Endothelial cell of umbilical vein (primary cell): ENCODE measurements around the gene LFNG. TPM values are rescaled to one million over a fixed set of nuclear protein-coding genes. Genes with fewer than 3 reads are reported as not detected.

Experiments used
- BruUV-seq: library from RNA; stranded (reverse); fragments of 400-500 nt; replicated peaks from 2 replicates; lab custom pipeline; 2021; lab: Mats Ljungman, UMichigan
- CTCF ChIA-PET: fragments of 300-600, 350-600 bp; sonication (Branson Sonifier 250); formaldehyde crosslinking; loops from one replicate; lab custom pipeline; 2021; ENCODE audit warnings: antibody characterized with exemption, inconsistent platforms; lab: Charles Lee
- POLR2A ChIA-PET: fragments of 300-600, 350-600 bp; sonication (Branson Sonifier 250); formaldehyde crosslinking; loops from one replicate; lab custom pipeline; 2021; ENCODE audit warnings: antibody characterized with exemption, inconsistent platforms; lab: Charles Lee
- DNase-seq: peaks from one replicate; pipeline ENCODE4 v3.0.0-alpha.2; 2011; ENCODE audit warnings: low read depth, low spot score
- FAIRE-seq: peaks from 2 replicates; lab custom pipeline; 2011; peaks lifted over from hg19 to GRCh38; lab: Jason Lieb, UNC
- H2AFZ ChIP-seq: 2 replicates; pipeline ENCODE4 v1.6.0; 2012; ENCODE audit warnings: low read depth, low read length, control low read depth, inconsistent platforms
- H3K27ac ChIP-seq: 2 replicates; pipeline ENCODE4 v1.5.1; 2011; ENCODE audit warnings: low read depth, mild to moderate bottlenecking, control low read depth, low read length, moderate library complexity; ENCODE audit not compliant: insufficient read depth
- H3K27me3 ChIP-seq, 2 experiments: 2 replicates each; pipeline versions ENCODE4 v1.6.0 to v1.6.1; 2011; ENCODE audit warnings: low read length in 2 of 2, mixed read lengths in 1 of 2; ENCODE audit not compliant: control insufficient read depth in 2 of 2, insufficient read depth in 2 of 2
- H3K36me3 ChIP-seq, 2 experiments: 2 replicates in 1 of 2; 3 replicates in 1 of 2; pipeline ENCODE4 v1.5.1; 2011; ENCODE audit warnings: low read length in 2 of 2, mild to moderate bottlenecking in 1 of 2, moderate library complexity in 1 of 2; ENCODE audit not compliant: control insufficient read depth in 2 of 2, insufficient read depth in 2 of 2; ENCODE audit errors: extremely low read depth in 1 of 2
- H3K4me1 ChIP-seq: 3 replicates; pipeline ENCODE4 v1.5.1; 2011; ENCODE audit warnings: mild to moderate bottlenecking, low read length; ENCODE audit not compliant: control insufficient read depth, insufficient read depth; ENCODE audit errors: extremely low read depth
- H3K4me2 ChIP-seq: 2 replicates; pipeline ENCODE4 v1.6.1; 2011; ENCODE audit warnings: low read length, control low read depth, mixed read lengths; ENCODE audit not compliant: insufficient read depth
- H3K4me3 ChIP-seq, 3 experiments: fragments of 200-600 bp in 1 of 3; sonication (generic), shearing (Covaris generic) in 1 of 3; replicated peaks in 1 of 3; 2 replicates each; pipeline ENCODE4 v1.5.1; 2011 to 2016; ENCODE audit warnings: control low read depth in 3 of 3, low read length in 3 of 3, mild to moderate bottlenecking in 2 of 3, inconsistent platforms in 1 of 3, low read depth in 1 of 3, moderate library complexity in 1 of 3; ENCODE audit not compliant: insufficient read depth in 1 of 3
- H3K79me2 ChIP-seq: 2 replicates; pipeline ENCODE4 v1.6.0; 2012; ENCODE audit warnings: low read length, inconsistent platforms; ENCODE audit not compliant: control insufficient read depth, insufficient read depth
- H3K9ac ChIP-seq: replicated peaks from 2 replicates; pipeline ENCODE3; 2011; ENCODE audit warnings: low read length, control low read depth; ENCODE audit not compliant: insufficient read depth; ENCODE audit errors: extremely low read depth
- H3K9me1 ChIP-seq: replicated peaks from 3 replicates; pipeline ENCODE4 v1.6.0; 2011; ENCODE audit warnings: mild to moderate bottlenecking, low read length; ENCODE audit not compliant: control insufficient read depth, insufficient read depth; ENCODE audit errors: extremely low read depth
- H3K9me3 ChIP-seq: replicated peaks from 2 replicates; pipeline ENCODE4 v1.5.1; 2012; ENCODE audit warnings: low read length, inconsistent platforms; ENCODE audit not compliant: control insufficient read depth, insufficient read depth
- H4K20me1 ChIP-seq: replicated peaks from 2 replicates; pipeline ENCODE3; 2011; ENCODE audit warnings: mild to moderate bottlenecking, low read length; ENCODE audit not compliant: control insufficient read depth, insufficient read depth; ENCODE audit errors: extremely low read depth
- EZH2 ChIP-seq: IDR thresholded peaks from 2 replicates; pipeline ENCODE4 v1.6.1; 2012; ENCODE audit warnings: borderline replicate concordance, low read depth, mild to moderate bottlenecking, moderate library complexity, low read length, inconsistent platforms; ENCODE audit not compliant: severe bottlenecking
- FOS ChIP-seq: IDR thresholded peaks from 2 replicates; pipeline ENCODE4 v1.6.1; 2011; ENCODE audit warnings: mild to moderate bottlenecking, low read length, moderate library complexity, borderline replicate concordance; ENCODE audit not compliant: insufficient read depth
- GATA2 ChIP-seq: IDR thresholded peaks from 2 replicates; pipeline ENCODE4 v1.7.0; 2011; ENCODE audit warnings: low read depth, mild to moderate bottlenecking, moderate library complexity, mixed read lengths, low read length; ENCODE audit not compliant: insufficient read length, insufficient read depth
- JUN ChIP-seq: IDR thresholded peaks from 2 replicates; pipeline ENCODE4 v1.6.1; 2011; ENCODE audit warnings: borderline replicate concordance, low read depth; ENCODE audit not compliant: insufficient read length, insufficient read depth
- MYC ChIP-seq: IDR thresholded peaks from one replicate; pipeline ENCODE4 v1.6.1; 2011; ENCODE audit warnings: mild to moderate bottlenecking, low read depth, low read length
- POLR2A ChIP-seq: IDR thresholded peaks from 2 replicates; pipeline ENCODE4 v1.6.1; 2012; ENCODE audit warnings: low read depth, mild to moderate bottlenecking, control low read depth, low read length
- POLR2AphosphoS5 ChIP-seq: IDR thresholded peaks from 2 replicates; pipeline ENCODE4 v1.6.1; 2012; ENCODE audit warnings: low read depth, mild to moderate bottlenecking, control low read depth, low read length, moderate library complexity; ENCODE audit not compliant: insufficient read depth
- dilution Hi-C: fragments of 300-500 bp; cut with MboI; formaldehyde crosslinking; loops from one replicate; pipeline ENCODE4 v1.15.0; 2019; ENCODE audit warnings: low sequenced_read_pairs; ENCODE audit not compliant: extremely low pct_ligation_motif_present
- intact Hi-C: fragments of 100-400 bp; cut with micrococcal nuclease; formaldehyde crosslinking; loops from one replicate; pipeline ENCODE4 v1.10.0; 2022
- polyA plus RNA-seq, 4 experiments: library from polyadenylated mRNA; depleted of rRNA in 3 of 4; stranded (reverse) in 3 of 4; unstranded in 1 of 4; fragments of >200 nt; gene quantifications; 2 replicates each; pipeline versions ENCODE4 v1.2.1 to v1.2.3, GENCODE V29; 2011 to 2012; ENCODE audit warnings: missing spikeins in 1 of 4
- total RNA-seq: library from RNA; stranded (reverse); gene quantifications from 2 replicates; pipeline ENCODE4 v1.2.3, GENCODE V29; 2021
- TF ChIP-seq, protein P1 (sequence below), 2 donors: IDR thresholded peaks; 1 replicate in 1 of 2; 2 replicates in 1 of 2; pipeline ENCODE4 v1.5.1; 2011; ENCODE audit warnings: low read length in 2 of 2, mild to moderate bottlenecking in 2 of 2, moderate library complexity in 2 of 2, control low read depth in 1 of 2, inconsistent platforms in 1 of 2, low read depth in 1 of 2; ENCODE audit not compliant: insufficient read depth in 1 of 2; ENCODE audit errors: extremely low read depth in 1 of 2
- TF ChIP-seq, protein P2 (sequence below): IDR thresholded peaks from 2 replicates; pipeline ENCODE4 v1.6.1; 2011; ENCODE audit not compliant: insufficient read depth, insufficient read length

The LFNG gene
- total and polyA plus RNA-seq, 2 donors (not counting 3 experiments of a cell fraction or from before 2014, with no cell fraction given): 12.6 to 13.1 TPM

DNA sequence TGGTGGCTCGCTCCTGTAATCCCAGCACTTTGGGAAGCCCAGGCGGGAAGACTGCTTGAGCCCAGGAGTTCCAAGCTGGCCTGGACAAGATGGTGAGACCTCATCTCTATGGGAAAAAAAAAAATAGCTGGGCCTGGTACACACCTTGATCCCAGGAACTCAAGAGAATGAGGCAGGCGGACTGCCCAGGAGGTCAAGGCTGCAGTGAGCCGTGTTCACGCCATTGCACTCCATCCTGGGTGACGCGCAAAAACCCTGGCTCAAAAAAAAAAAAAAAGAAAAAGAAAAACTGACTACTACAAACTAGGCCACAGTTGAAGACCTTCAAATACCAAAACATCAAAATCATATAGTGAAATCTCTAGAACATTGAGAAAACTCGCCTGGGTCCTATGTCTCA is 31.8 kb downstream of the LFNG start:
- no TSS peak for BruUV-seq

More for the DNA sequence above, 31.8 kb downstream of the LFNG start:
- Histone ChIP-seq H3K9ac (no peak overlapping the region), H3K27ac (no peak overlapping the region), H3K4me3 (no peak overlapping the region), H4K20me1 (no peaks in the 10 kb centered on the region), H3K4me2 (no peak overlapping the region), H3K79me2 (peaks cover 13% of the 10 kb centered on the region), H3K4me1 (peaks cover 9% of the 10 kb centered on the region), H3K9me1 (no peaks in the 10 kb centered on the region), H3K27me3 (no peaks in the 10 kb centered on the region), H3K36me3 (peaks cover 2 to 12% of the 10 kb centered on the region in 2 experiments), H3K9me3 (no peaks in the 10 kb centered on the region), H2AFZ (no peak overlapping the region)
- no peak for FAIRE-seq
- intact Hi-C loops: no loop called here
- no peak for DNase-seq
- TF ChIP-seq MYC: no peak
- no peak for TF ChIP-seq POLR2A
- TF ChIP-seq, protein P1, sequence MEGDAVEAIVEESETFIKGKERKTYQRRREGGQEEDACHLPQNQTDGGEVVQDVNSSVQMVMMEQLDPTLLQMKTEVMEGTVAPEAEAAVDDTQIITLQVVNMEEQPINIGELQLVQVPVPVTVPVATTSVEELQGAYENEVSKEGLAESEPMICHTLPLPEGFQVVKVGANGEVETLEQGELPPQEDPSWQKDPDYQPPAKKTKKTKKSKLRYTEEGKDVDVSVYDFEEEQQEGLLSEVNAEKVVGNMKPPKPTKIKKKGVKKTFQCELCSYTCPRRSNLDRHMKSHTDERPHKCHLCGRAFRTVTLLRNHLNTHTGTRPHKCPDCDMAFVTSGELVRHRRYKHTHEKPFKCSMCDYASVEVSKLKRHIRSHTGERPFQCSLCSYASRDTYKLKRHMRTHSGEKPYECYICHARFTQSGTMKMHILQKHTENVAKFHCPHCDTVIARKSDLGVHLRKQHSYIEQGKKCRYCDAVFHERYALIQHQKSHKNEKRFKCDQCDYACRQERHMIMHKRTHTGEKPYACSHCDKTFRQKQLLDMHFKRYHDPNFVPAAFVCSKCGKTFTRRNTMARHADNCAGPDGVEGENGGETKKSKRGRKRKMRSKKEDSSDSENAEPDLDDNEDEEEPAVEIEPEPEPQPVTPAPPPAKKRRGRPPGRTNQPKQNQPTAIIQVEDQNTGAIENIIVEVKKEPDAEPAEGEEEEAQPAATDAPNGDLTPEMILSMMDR (IDR thresholded peaks at IDR 0.05; ENCODE audit: extremely low read depth in 1 of 2, insufficient read depth in 1 of 2, low read depth in 1 of 2, low read length in 2 of 2): no peak
- no peak for TF ChIP-seq EZH2
- TF ChIP-seq GATA2: no peak
- no peak for TF ChIP-seq POLR2AphosphoS5
- TF ChIP-seq JUN: no peak
- TF ChIP-seq FOS: no peak
- TF ChIP-seq, protein P2, sequence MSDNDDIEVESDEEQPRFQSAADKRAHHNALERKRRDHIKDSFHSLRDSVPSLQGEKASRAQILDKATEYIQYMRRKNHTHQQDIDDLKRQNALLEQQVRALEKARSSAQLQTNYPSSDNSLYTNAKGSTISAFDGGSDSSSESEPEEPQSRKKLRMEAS: no peak
- dilution Hi-C loops: no loop called here
- ChIA-PET POLR2A (no interaction called here), CTCF (interaction anchor here (0.6 kb wide), 1 partner anchor 24 kb away, joined by 3 read pairs; no protein-coding TSS in a partner anchor)
